Parathyroid adenoma (tissue), 2 donors: ENCODE measurements around the gene ACTBL2.

Experiments
- H2AFZ ChIP-seq: fragments of 300-600 bp; sonication (generic); one replicate; pipeline ENCODE4 v1.7.0; 2017; ENCODE audit warnings: antibody characterized with exemption, mild to moderate bottlenecking
- H3K27ac ChIP-seq: fragments of 300-600 bp; sonication (generic); one replicate; pipeline ENCODE4 v1.7.0; 2017
- H3K27me3 ChIP-seq: fragments of 300-600 bp; sonication (generic); one replicate; pipeline ENCODE4 v1.7.0; 2017; ENCODE audit warnings: low read length; ENCODE audit not compliant: control insufficient read depth, insufficient read depth
- H3K36me3 ChIP-seq: fragments of 300-600 bp; sonication (generic); one replicate; pipeline ENCODE4 v1.7.0; 2017; ENCODE audit warnings: low read length; ENCODE audit not compliant: control insufficient read depth, insufficient read depth
- H3K4me1 ChIP-seq: fragments of 300-600 bp; sonication (generic); one replicate; pipeline ENCODE4 v1.7.0; 2017; ENCODE audit warnings: control low read depth
- H3K4me2 ChIP-seq: fragments of 300-600 bp; sonication (generic); one replicate; pipeline ENCODE4 v1.7.0; 2017; ENCODE audit warnings: low read length
- H3K4me3 ChIP-seq: fragments of 300-600 bp; sonication (generic); one replicate; pipeline ENCODE4 v1.7.0; 2017; ENCODE audit warnings: low read depth, low read length
- H3K79me2 ChIP-seq: fragments of 300-600 bp; sonication (generic); one replicate; pipeline ENCODE4 v1.7.0; 2017; ENCODE audit warnings: control low read depth
- H3K9ac ChIP-seq: fragments of 300-600 bp; sonication (generic); one replicate; pipeline ENCODE4 v1.7.0; 2017; ENCODE audit warnings: mild to moderate bottlenecking
- H3K9me3 ChIP-seq: fragments of 300-600 bp; sonication (generic); one replicate; pipeline ENCODE4 v1.7.0; 2017; ENCODE audit warnings: low read length; ENCODE audit not compliant: control insufficient read depth
- TF ChIP-seq, protein P1 (sequence below): fragments of 300-600 bp; sonication (generic); IDR thresholded peaks from one replicate; pipeline ENCODE4 v1.7.0; 2017; ENCODE audit warnings: antibody characterized with exemption, mild to moderate bottlenecking
- donor health status: primary hyperparathyroidism.

The ACTBL2 gene

DNA sequence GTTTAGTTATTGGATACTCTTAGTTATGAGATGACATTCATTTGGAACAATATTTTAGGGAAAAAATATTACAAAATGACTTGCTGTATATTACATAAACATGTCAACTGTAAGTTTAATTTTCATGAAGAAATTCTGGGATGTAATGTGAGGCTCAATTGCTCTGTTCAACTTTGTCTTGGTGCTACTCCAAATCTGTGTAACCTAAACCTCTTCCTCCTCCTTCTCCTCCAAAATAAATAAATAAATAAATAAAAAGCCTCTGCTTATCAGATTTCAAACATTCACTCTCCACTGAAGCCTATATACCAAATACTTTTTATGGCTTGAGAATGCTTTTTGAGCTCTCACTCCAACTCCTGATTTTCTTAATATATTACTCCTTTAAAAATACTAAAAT lies 27.7 kb downstream of the ACTBL2 start:
- Histone ChIP-seq H3K4me3 (no peak overlapping the region), H3K79me2 (no peaks in the 10 kb centered on the region), H3K36me3 (no peaks in the 10 kb centered on the region), H2AFZ (no peak overlapping the region), H3K4me1 (no peaks in the 10 kb centered on the region), H3K27me3 (no peaks in the 10 kb centered on the region), H3K27ac (no peak overlapping the region), H3K4me2 (no peak overlapping the region), H3K9me3 (no peaks in the 10 kb centered on the region), H3K9ac (no peak overlapping the region)
- TF ChIP-seq, protein P1, sequence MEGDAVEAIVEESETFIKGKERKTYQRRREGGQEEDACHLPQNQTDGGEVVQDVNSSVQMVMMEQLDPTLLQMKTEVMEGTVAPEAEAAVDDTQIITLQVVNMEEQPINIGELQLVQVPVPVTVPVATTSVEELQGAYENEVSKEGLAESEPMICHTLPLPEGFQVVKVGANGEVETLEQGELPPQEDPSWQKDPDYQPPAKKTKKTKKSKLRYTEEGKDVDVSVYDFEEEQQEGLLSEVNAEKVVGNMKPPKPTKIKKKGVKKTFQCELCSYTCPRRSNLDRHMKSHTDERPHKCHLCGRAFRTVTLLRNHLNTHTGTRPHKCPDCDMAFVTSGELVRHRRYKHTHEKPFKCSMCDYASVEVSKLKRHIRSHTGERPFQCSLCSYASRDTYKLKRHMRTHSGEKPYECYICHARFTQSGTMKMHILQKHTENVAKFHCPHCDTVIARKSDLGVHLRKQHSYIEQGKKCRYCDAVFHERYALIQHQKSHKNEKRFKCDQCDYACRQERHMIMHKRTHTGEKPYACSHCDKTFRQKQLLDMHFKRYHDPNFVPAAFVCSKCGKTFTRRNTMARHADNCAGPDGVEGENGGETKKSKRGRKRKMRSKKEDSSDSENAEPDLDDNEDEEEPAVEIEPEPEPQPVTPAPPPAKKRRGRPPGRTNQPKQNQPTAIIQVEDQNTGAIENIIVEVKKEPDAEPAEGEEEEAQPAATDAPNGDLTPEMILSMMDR = no peak

- TF ChIP-seq, protein P1 = no peak
- H3K27me3 ChIP-seq = no peaks in the 10 kb centered on the region
- H3K27ac ChIP-seq = no peak overlapping the region
- no peaks in the 10 kb centered on the region for H3K9me3 ChIP-seq
- H3K9ac ChIP-seq = no peak overlapping the region
- no peak overlapping the region for H3K4me3 ChIP-seq
- no peaks in the 10 kb centered on the region for H3K36me3 ChIP-seq
- H2AFZ ChIP-seq = no peak overlapping the region
- no peaks in the 10 kb centered on the region for H3K79me2 ChIP-seq
- no peaks in the 10 kb centered on the region for H3K4me1 ChIP-seq
- H3K4me2 ChIP-seq = no peak overlapping the region
Measured at GRCh38 chr5:57453728-57454127, 28.9 kb downstream of the ACTBL2 start.

- H3K9ac ChIP-seq = no peak overlapping the region
- H2AFZ ChIP-seq = no peak overlapping the region
- H3K79me2 ChIP-seq = no peaks in the 10 kb centered on the region
- TF ChIP-seq, protein P1 = no peak
- H3K4me2 ChIP-seq = no peak overlapping the region
- H3K4me1 ChIP-seq = no peaks in the 10 kb centered on the region
- H3K27ac ChIP-seq = no peak overlapping the region
- H3K27me3 ChIP-seq = no peaks in the 10 kb centered on the region
- H3K9me3 ChIP-seq = no peaks in the 10 kb centered on the region
- no peaks in the 10 kb centered on the region for H3K36me3 ChIP-seq
- no peak overlapping the region for H3K4me3 ChIP-seq
Measured at GRCh38 chr5:57452885-57453284, 29.7 kb downstream of the ACTBL2 start.

DNA sequence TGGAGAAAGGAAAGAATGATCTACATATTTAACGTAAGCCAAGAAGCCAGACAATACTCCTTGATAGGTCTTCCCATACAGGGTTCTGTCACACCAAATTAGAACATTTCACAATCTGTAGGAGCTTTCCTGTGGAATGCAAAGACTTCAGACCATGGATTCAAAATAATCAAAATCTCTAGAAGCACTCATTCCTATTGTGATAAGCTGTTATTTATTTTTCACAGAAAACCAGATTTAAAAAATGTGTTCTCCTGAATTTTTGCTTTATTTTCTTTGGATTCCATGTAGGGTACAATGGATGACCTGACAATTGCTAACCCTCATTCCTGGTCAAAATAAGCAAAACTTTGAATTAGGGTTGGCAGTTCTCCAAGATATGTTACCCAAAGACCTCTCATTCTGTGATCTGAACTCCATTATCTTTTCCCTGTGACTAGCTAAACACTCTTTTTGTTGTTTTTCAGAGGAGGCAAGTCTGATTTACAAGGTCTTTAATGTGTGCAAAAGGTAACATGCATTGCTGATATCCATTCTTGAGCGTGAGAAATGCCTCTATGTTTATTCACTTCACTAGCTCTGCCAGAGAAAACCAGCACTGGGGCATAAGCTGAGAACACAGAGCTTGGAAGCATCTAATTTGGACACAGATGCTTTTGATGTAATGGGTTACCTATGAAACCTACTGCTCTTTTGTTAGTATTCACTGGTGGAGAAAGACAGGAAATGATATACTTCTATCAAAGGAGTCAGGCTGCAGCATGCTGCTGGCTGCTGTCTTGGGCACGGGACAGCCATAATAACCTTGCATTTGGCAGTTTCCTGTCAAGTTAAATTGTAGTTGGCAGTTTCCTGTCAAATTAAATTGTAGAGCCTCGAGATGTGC lies 31.4 kb downstream of the ACTBL2 start:
- H3K4me3 ChIP-seq = no peak overlapping the region
- H3K9ac ChIP-seq = no peak overlapping the region
- no peaks in the 10 kb centered on the region for H3K27me3 ChIP-seq
- H3K4me1 ChIP-seq = no peaks in the 10 kb centered on the region
- no peaks in the 10 kb centered on the region for H3K79me2 ChIP-seq
- H3K36me3 ChIP-seq = no peaks in the 10 kb centered on the region
- no peak overlapping the region for H3K27ac ChIP-seq
- no peaks in the 10 kb centered on the region for H3K9me3 ChIP-seq
- H3K4me2 ChIP-seq = no peak overlapping the region
- TF ChIP-seq, protein P1 = no peak
- no peak overlapping the region for H2AFZ ChIP-seq

DNA sequence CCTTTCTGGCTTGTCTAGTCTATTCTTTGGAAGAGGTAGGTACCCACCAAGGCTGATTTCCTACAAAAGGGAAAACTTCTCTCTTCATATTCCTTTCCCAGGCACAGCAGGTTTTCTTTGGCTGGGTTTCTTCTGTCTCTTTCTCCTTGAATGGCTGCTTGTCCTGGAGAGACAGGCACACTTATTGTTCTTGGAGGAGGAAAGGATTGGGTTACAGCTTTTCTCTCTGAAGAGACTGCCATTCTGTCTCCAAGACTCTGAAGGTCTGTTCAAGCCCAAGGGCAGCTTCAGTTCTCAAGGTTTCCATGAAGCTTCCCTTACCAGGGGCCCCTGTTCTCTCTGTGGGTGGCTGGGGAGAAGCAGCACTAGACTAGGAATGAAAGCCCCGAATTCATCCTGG lies 33.9 kb downstream of the ACTBL2 start:
- Histone ChIP-seq H3K4me3 (no peak overlapping the region), H3K4me2 (no peak overlapping the region), H2AFZ (no peak overlapping the region), H3K36me3 (no peaks in the 10 kb centered on the region), H3K79me2 (no peaks in the 10 kb centered on the region), H3K9ac (no peak overlapping the region), H3K27ac (no peak overlapping the region), H3K9me3 (no peaks in the 10 kb centered on the region), H3K27me3 (no peaks in the 10 kb centered on the region), H3K4me1 (no peaks in the 10 kb centered on the region)
- TF ChIP-seq, protein P1 = no peak
